MM.1S (cell line): ENCODE measurements around the gene TACR3.
"Not testable (repeated sequence)": the region's sequence is repeated elsewhere in the genome, so short reads cannot be mapped to it uniquely, and the experiment has no call there.

Experiments used
- DNase-seq: peaks from one replicate; pipeline ENCODE4 v3.0.0-alpha.2; 2015
- H2AFZ ChIP-seq: fragments of 300-600 bp; sonication (generic); 2 replicates; pipeline ENCODE4 v1.6.0; 2016; ENCODE audit warnings: antibody characterized with exemption, low read length
- H3F3A ChIP-seq: fragments of 300-600 bp; sonication (generic); 2 replicates; pipeline ENCODE4 v1.6.1; 2016; ENCODE audit warnings: mild to moderate bottlenecking, antibody characterized with exemption, low read length, moderate library complexity, mixed read lengths; ENCODE audit not compliant: insufficient read depth
- H3K27ac ChIP-seq: fragments of 300-600 bp; sonication (generic); 2 replicates; pipeline ENCODE4 v1.5.1; 2016; ENCODE audit warnings: mild to moderate bottlenecking, low read length
- H3K27me3 ChIP-seq: fragments of 300-600 bp; sonication (generic); replicated peaks from 2 replicates; pipeline ENCODE4 v1.6.0; 2016; ENCODE audit warnings: low read length; ENCODE audit not compliant: insufficient read depth
- H3K36me3 ChIP-seq: fragments of 300-600 bp; sonication (generic); replicated peaks from 2 replicates; pipeline ENCODE4 v1.6.1; 2016; ENCODE audit warnings: mild to moderate bottlenecking, low read length, mixed read lengths; ENCODE audit not compliant: insufficient read depth
- H3K4me1 ChIP-seq: fragments of 300-600 bp; sonication (generic); 2 replicates; pipeline ENCODE4 v1.6.1; 2016; ENCODE audit warnings: low read length, mixed read lengths
- H3K4me2 ChIP-seq: fragments of 300-600 bp; sonication (generic); 2 replicates; pipeline ENCODE4 v1.6.0; 2016; ENCODE audit warnings: low read depth, low read length
- H3K4me3 ChIP-seq: fragments of 300-600 bp; sonication (generic); 2 replicates; pipeline ENCODE4 v1.5.1; 2016; ENCODE audit warnings: low read length, mixed read lengths
- H3K79me2 ChIP-seq: fragments of 300-600 bp; sonication (generic); 2 replicates; pipeline ENCODE4 v1.6.1; 2016; ENCODE audit warnings: mixed run types, low read length, mixed read lengths
- H3K9ac ChIP-seq: fragments of 300-600 bp; sonication (generic); 2 replicates; pipeline ENCODE4 v1.6.1; 2016; ENCODE audit warnings: low read length, mixed read lengths
- H3K9me2 ChIP-seq: fragments of 300-600 bp; sonication (generic); replicated peaks from 2 replicates; pipeline ENCODE4 v1.6.1; 2016; ENCODE audit warnings: mild to moderate bottlenecking, low read length, mixed read lengths; ENCODE audit not compliant: insufficient read depth
- H3K9me3 ChIP-seq: fragments of 300-600 bp; sonication (generic); replicated peaks from 2 replicates; pipeline ENCODE4 v1.6.1; 2016; ENCODE audit warnings: mild to moderate bottlenecking, low read length, mixed read lengths; ENCODE audit not compliant: insufficient read depth
- H4K20me1 ChIP-seq: fragments of 300-600 bp; sonication (generic); 2 replicates; pipeline ENCODE4 v1.6.1; 2016; ENCODE audit warnings: mild to moderate bottlenecking, low read length, moderate library complexity, mixed read lengths; ENCODE audit not compliant: insufficient read depth
- EZH2 ChIP-seq: fragments of 300-600 bp; sonication (generic); optimal IDR thresholded peaks from 2 replicates; pipeline ENCODE3; 2017; ENCODE audit warnings: low read depth, mild to moderate bottlenecking, antibody characterized with exemption, low read length, mixed read lengths
- EZH2phosphoT487 ChIP-seq: fragments of 300-600 bp; sonication (generic); IDR thresholded peaks from 2 replicates; pipeline ENCODE4 v1.6.1; 2018; ENCODE audit warnings: antibody characterized with exemption, low read length
- TF ChIP-seq, protein P1 (sequence below): fragments of 300-600 bp; sonication (generic); IDR thresholded peaks from 2 replicates; pipeline ENCODE4 v1.5.1; 2016; ENCODE audit warnings: antibody characterized with exemption, low read length, mixed read lengths

Gene TACR3

DNA sequence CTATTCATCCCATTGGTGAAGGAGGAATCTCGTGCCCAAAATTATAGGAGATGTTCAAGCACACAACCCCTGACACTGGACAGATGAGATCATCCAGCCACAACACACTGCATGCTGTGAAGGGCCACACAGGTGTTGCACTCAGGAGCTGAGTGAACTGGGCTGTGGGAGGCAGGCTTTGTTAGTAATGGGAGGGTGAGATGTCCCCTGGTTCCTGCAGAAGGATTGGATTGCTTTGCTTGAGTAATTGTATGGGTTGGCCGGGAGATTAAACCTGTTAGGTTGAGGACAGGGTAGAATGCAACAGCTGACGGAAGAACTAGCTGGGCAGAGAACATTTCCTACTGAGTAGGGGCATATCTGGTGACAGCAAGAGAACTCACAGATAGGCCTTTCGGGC, 152.2 kb downstream of the TACR3 start:
- H2AFZ ChIP-seq: no peak overlapping the region

DNA sequence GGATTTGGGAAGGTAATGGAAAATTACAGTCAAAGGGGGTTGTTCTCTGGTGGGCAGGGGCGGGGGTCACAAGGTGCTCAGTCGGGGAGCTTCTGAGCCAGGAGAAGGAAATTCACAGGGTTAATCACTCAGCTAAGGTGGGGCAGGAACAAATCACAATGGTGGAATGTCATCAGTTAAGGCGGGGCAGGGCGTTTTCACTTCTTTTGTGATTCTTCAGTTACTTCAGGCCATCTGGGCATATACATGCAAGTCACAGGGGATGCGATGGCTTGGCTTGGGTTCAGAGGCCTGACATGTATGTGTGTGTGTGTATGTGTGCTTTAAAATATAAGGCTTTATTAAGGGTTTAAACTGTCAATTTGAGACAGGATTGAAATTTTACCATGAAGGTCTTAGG, 160.6 kb downstream of the TACR3 start:
- H3K9ac ChIP-seq, H3K4me2 ChIP-seq, H3K27ac ChIP-seq, H2AFZ ChIP-seq, DNase-seq, H3K9me3 ChIP-seq, H3K4me1 ChIP-seq, H3F3A ChIP-seq, H4K20me1 ChIP-seq, H3K4me3 ChIP-seq, H3K36me3 ChIP-seq, H3K79me2 ChIP-seq, H3K9me2 ChIP-seq, H3K27me3 ChIP-seq: not testable (repeated sequence)

More for the DNA sequence above, 152.2 kb downstream of the TACR3 start:
- Histone ChIP-seq H4K20me1 (no peaks in the 10 kb centered on the region), H3K9ac (no peak overlapping the region), H3K4me2 (no peak overlapping the region), H3K27me3 (no peaks in the 10 kb centered on the region), H3K79me2 (no peaks in the 10 kb centered on the region), H3K27ac (no peak overlapping the region), H3F3A (no peaks in the 10 kb centered on the region), H3K4me3 (no peak overlapping the region), H3K9me2 (no peaks in the 10 kb centered on the region), H3K36me3 (no peaks in the 10 kb centered on the region), H3K9me3 (no peaks in the 10 kb centered on the region), H3K4me1 (no peaks in the 10 kb centered on the region)
- TF ChIP-seq, protein P1, sequence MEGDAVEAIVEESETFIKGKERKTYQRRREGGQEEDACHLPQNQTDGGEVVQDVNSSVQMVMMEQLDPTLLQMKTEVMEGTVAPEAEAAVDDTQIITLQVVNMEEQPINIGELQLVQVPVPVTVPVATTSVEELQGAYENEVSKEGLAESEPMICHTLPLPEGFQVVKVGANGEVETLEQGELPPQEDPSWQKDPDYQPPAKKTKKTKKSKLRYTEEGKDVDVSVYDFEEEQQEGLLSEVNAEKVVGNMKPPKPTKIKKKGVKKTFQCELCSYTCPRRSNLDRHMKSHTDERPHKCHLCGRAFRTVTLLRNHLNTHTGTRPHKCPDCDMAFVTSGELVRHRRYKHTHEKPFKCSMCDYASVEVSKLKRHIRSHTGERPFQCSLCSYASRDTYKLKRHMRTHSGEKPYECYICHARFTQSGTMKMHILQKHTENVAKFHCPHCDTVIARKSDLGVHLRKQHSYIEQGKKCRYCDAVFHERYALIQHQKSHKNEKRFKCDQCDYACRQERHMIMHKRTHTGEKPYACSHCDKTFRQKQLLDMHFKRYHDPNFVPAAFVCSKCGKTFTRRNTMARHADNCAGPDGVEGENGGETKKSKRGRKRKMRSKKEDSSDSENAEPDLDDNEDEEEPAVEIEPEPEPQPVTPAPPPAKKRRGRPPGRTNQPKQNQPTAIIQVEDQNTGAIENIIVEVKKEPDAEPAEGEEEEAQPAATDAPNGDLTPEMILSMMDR: no peak
- TF ChIP-seq EZH2: no peak
- TF ChIP-seq EZH2phosphoT487: no peak
- DNase-seq: no peak
